ENCODE results near the gene ATRN.
A peak's percentile ranks its signal among the peaks of the same experiment; 100 is the strongest.

ATRN gene

DNA sequence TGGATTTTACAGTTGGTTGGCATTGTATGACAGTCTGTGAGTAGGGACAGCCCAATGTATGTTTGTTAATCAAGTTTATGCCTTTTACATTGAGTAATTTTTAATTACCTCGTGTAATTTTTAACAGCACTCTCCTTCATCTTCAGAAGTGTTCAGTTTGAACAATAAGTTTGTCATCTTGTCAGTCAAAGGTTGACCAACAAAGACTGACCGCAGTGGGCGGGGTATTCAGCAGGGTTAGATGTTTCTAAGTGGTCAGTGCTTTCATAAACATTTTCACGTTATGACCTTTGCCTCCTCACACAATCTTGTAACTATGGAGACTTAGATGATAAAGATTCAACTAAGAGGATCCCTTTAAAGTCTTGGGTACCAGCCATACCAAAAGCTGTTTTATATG is 151.6 kb downstream of the ATRN start:
- Mint-ChIP-seq H3K9me3 (no peaks in the 10 kb centered on the region), H3K27ac (peak overlapping the region; percentile 38 to 55 (median 46)), H3K4me1 (peaks cover 12% of the 10 kb centered on the region), H3K4me3 (no peak overlapping the region), H3K36me3 (ENCODE audit: low read depth) (peaks cover 12% of the 10 kb centered on the region), H3K27me3 (ENCODE audit: low read depth) (no peaks in the 10 kb centered on the region)
- TF ChIP-seq, protein P1, sequence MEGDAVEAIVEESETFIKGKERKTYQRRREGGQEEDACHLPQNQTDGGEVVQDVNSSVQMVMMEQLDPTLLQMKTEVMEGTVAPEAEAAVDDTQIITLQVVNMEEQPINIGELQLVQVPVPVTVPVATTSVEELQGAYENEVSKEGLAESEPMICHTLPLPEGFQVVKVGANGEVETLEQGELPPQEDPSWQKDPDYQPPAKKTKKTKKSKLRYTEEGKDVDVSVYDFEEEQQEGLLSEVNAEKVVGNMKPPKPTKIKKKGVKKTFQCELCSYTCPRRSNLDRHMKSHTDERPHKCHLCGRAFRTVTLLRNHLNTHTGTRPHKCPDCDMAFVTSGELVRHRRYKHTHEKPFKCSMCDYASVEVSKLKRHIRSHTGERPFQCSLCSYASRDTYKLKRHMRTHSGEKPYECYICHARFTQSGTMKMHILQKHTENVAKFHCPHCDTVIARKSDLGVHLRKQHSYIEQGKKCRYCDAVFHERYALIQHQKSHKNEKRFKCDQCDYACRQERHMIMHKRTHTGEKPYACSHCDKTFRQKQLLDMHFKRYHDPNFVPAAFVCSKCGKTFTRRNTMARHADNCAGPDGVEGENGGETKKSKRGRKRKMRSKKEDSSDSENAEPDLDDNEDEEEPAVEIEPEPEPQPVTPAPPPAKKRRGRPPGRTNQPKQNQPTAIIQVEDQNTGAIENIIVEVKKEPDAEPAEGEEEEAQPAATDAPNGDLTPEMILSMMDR (IDR thresholded peaks at IDR 0.05; ENCODE audit: unreplicated experiment in 3 of 3) = no peak

- Mint-ChIP-seq H3K36me3 (ENCODE audit: low read depth) (peaks cover 36% of the 10 kb centered on the region), H3K27me3 (ENCODE audit: low read depth) (peaks cover 6% of the 10 kb centered on the region), H3K4me3 (no peak overlapping the region), H3K27ac (no peak overlapping the region), H3K9me3 (no peaks in the 10 kb centered on the region), H3K4me1 (peaks cover 4% of the 10 kb centered on the region)
- TF ChIP-seq, protein P1 (IDR thresholded peaks at IDR 0.05; ENCODE audit: unreplicated experiment in 3 of 3) = no peak
Measured at GRCh38 chr20:3627476-3627875, 156.7 kb downstream of the ATRN start.

DNA sequence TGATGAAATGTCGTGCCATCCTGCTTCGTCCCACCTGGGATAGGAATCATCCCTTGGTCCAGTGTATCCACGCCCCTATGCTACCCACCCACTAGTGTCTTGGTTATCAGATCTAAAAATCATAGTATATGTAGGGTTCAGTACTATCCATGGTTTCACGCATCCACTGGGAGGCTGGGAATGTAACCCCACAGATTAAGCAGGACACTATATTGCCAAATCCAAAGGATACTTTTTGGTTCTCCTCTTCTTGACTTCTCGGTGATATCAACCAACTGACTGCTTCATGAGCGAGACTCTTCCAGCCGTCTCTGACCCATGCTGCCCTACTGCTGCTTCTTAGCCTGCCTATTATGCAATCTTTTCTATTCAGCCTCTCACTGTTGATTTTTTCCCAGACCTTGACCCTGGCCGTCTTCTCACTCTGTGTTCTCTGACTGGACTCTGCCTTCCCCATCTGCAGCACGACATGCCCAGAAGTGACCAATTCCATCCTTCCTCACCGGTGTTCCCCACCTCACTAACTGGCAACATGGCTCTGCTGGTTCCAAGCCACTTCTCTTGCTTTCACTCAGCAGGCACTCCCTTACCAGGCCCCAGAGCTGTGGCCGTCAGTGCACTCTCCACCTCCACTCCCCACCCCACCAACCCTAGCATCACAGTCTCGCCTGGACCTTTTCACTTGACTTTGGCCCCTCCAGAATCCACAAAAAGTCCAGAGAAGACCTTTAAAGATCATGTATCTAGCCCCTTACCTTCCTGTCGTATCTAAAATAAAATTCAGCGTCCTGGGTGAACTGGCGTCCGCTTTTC is 157.9 kb downstream of the ATRN start:
- peaks cover 6% of the 10 kb centered on the region for H3K27me3 Mint-ChIP-seq (ENCODE audit: low read depth)
- peaks cover 38% of the 10 kb centered on the region for H3K36me3 Mint-ChIP-seq (ENCODE audit: low read depth)
- H3K4me1 Mint-ChIP-seq = no peaks in the 10 kb centered on the region
- H3K27ac Mint-ChIP-seq = no peak overlapping the region
- TF ChIP-seq, protein P1 (IDR thresholded peaks at IDR 0.05; ENCODE audit: unreplicated experiment in 3 of 3) = no peak
- H3K9me3 Mint-ChIP-seq = no peaks in the 10 kb centered on the region
- no peak overlapping the region for H3K4me3 Mint-ChIP-seq

DNA sequence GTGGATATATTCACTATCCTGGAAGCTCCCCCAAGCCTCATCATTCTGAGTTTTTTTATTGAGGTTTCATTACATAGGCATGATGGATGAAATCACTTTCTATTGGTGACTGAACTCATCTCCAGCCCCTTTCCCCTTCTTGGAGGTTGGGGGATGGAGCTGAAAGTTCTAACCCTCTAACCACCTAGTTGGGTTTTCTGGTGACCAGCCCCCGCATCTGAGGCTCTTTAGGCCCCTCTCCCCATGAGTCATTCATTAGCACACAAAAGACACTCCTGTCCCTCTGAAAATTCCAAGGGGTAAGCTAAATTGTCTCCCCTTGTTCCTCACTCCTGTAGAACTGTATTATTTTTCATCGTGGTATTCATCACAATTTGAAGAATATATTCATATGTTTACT is 159.1 kb downstream of the ATRN start:
- TF ChIP-seq, protein P1 (IDR thresholded peaks at IDR 0.05; ENCODE audit: unreplicated experiment in 3 of 3) = no peak
- no peaks in the 10 kb centered on the region for H3K9me3 Mint-ChIP-seq
- peaks cover 44% of the 10 kb centered on the region for H3K36me3 Mint-ChIP-seq (ENCODE audit: low read depth)
- peaks cover 6% of the 10 kb centered on the region for H3K27me3 Mint-ChIP-seq (ENCODE audit: low read depth)
- H3K27ac Mint-ChIP-seq = no peak overlapping the region
- H3K4me3 Mint-ChIP-seq = no peak overlapping the region
- no peaks in the 10 kb centered on the region for H3K4me1 Mint-ChIP-seq

GRCh38 chr20:3630429-3630828 is 159.6 kb downstream of the ATRN start:
- H3K9me3 Mint-ChIP-seq = no peaks in the 10 kb centered on the region
- H3K4me3 Mint-ChIP-seq = no peak overlapping the region
- peaks cover 44% of the 10 kb centered on the region for H3K36me3 Mint-ChIP-seq (ENCODE audit: low read depth)
- no peaks in the 10 kb centered on the region for H3K4me1 Mint-ChIP-seq
- TF ChIP-seq, protein P1 (IDR thresholded peaks at IDR 0.05; ENCODE audit: unreplicated experiment in 3 of 3) = no peak
- H3K27me3 Mint-ChIP-seq (ENCODE audit: low read depth) = peaks cover 6% of the 10 kb centered on the region
- no peak overlapping the region for H3K27ac Mint-ChIP-seq

- Mint-ChIP-seq H3K27ac (no peak overlapping the region), H3K4me1 (no peaks in the 10 kb centered on the region), H3K9me3 (no peaks in the 10 kb centered on the region), H3K36me3 (ENCODE audit: low read depth) (peaks cover 41% of the 10 kb centered on the region), H3K4me3 (no peak overlapping the region), H3K27me3 (ENCODE audit: low read depth) (peaks cover 6% of the 10 kb centered on the region)
- TF ChIP-seq, protein P1 (IDR thresholded peaks at IDR 0.05; ENCODE audit: unreplicated experiment in 3 of 3) = no peak
Measured at GRCh38 chr20:3631534-3631933, 160.7 kb downstream of the ATRN start.

Data from nephron (organoid).